HG03442 (cell line): ENCODE data around the gene ETDC.
"Not testable (repeated sequence)": the region's sequence is repeated elsewhere in the genome, so short reads cannot be mapped to it uniquely, and the experiment has no call there.

Experiments used
- ATAC-seq: cut with Tn5 transposase; IDR thresholded peaks from one replicate; pipeline ENCODE4 v1.9.1; 2021; ENCODE audit warnings: mild to moderate bottlenecking, moderate library complexity; ENCODE audit not compliant: unreplicated experiment

ETDC gene

DNA sequence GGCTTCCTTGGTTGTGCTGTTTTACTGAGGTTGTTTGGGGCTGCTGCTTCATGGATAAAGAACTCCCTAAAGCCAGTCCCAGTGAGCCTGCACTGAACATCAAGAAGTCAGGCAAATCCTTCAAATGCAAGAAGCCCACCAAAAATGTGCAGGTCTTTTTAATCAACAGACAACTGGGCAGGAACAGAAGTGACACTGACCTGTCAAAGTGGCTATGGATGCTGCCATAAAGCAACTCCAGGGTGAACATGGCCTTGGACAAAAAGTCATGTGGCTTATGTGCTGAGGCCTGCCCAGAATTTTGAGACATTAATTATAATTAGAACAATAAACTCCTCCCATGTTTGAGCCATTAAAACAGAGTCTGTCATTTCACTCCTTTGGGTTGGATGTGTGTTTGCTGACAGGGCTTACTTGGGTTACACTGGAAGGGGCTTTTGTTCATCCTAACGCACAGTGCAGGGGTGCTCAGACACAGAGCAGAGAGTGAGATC lies at the start of gene ETDC:
Gene ETDC, plus strand, starts transcription at position 51 of the 494 bp plus-strand sequence. Its CDS starts 0 bp downstream, at position 51.
- no peak for ATAC-seq

DNA sequence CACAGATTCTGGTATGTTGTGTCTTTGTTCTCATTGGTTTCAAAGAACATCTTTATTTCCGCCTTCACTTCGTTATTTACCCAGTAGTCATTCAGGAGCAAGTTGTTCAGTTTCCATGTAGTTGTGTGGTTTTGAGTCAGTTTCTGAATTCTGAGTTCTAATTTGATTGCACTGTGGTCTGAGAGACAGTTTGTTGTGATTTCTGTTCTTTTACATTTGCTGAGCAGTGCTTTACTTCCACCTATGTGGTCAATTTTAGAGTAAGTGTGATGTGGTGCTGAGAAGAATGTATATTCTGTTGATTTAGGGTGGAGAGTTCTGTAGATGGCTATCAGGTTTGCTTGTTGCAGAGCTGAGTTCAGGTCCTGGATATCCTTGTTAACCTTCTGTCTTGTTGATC lies 48.3 kb upstream of the ETDC start:
- ATAC-seq = not testable (repeated sequence)

DNA sequence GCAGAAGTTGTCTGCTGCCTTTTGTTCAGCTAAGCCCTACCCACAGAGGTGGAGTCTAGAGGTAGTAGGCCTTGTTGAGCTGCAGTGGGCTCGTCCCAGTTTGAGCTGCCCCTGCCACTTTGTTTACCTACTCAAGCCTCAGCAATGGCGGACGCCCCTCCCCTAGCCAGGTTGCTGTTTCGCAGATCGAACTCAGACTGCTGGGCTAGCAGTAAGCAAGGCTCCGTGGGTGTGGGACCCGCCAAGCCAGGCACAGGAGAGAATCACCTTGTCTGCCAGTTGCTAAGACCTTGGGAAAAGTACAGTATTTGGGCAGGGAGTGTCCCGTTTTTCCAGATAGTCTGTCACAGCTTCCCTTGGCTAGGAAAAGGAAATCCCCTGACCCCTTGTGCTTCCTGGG lies 45.9 kb upstream of the ETDC start:
- ATAC-seq = not testable (repeated sequence)

DNA sequence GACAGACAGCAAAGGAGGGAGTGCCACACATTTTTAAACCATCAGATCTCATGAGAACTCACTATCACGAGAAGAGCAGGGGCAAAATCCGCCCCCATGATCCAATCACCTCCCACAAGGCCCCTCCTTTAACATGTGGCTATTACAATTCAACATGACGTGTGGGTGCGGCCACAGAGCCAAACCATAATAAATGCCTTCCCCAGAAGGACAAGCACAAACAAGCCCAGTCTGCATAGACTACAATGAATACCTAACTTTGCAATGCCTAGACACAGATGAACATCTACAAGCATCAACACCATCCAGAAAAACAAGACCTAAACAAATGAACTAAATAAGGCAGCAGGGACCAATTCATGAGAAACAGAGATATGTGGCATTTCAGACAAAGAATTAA lies 45.1 kb upstream of the ETDC start:
- ATAC-seq = no peak

DNA sequence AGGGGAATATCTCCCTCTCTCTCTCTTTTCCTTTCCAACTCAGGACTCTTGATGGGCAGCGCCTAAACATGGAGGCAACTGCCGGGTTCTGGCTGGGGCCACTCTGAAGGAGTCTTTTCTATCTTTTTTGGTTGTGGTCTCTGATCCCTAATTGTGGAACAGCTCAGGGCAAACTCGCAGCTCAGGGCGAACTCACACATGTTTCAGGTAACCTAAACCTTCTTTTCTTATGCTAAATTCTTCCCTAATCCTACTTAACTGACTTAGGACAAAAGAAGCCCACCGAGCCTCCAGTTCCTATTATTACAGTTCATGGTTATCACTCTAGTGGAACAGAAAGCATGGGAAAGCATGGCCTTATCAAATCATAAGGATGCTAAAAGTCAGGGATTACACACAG lies 36.1 kb upstream of the ETDC start:
- ATAC-seq = no peak

DNA sequence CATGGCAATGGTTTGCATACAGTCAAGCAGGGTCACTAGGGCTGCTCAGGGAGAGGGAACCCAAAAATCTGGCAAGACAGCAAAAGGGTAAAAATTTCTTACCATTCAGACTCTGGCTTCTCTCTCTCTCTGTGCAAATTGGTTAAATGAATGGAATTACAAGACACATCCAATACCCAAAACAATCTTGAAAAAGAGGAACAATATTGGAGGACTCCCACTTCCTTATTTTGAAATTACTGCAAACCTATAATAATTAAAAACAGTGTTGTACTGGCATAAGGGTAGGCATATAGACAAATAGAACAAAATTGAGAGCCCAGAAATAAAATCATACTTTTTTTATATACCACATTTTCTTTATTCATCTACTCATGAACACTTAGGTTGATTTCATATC lies 33.3 kb upstream of the ETDC start:
- ATAC-seq = no peak

DNA sequence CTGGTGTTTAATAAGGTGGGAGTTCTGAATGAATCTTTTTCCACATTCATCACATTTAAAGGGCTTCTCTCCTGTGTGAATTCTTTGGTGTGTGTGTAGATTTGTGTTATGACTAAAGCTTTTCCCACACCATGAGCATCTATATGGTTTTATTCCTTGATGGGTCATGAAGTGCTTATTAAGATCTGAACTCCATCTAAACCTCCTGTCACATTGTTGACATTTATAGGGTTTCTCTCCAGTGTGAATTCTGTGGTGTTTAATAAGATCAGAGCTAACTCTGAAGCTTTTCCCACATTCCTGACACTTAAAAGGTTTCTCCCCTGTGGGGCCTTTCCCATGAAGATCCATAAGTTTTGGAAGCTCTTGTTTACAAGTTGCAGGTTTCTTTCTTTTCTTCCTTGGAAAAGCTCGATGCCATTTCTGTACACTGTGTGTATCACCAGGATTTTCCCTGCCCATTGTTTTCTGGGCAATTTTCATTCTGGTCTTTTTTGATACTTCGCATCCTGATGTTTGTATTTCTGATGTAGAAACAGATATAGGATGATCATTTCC lies 21.9 kb upstream of the ETDC start:
- ATAC-seq = no peak

DNA sequence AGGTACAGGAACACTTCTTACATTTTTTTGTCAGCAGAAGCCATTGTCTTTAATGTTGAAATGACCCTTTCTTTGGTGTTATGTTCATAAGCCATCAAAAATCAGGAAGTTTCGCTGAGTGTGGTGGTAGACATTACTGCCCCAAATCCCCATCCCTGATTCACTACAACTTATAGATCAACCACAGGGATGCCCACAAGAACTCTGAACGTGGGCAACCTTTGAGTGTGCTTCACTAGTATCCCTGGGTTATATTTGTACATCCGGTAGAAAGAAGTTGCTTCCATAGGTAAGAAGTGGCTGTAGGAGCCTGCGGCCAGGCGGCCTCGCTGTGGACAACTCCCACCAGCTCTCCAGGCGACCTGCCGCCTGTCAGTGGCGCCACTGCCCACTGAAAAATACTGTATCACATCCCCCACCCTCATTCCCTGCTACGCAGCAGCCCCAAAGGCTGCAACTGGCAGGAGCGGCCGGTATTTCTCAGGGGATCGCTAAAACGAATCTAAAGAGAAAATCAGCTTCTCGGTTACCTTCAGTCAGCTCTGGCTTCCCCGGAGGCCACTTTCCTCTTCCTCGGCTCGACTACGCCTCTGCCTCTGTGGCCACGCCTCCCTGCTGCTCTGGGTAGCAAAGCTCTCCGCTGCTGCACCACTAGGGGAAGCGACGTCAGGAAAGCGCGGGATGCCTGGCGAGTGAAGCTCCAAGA lies 13.9 kb upstream of the ETDC start:
- peak; percentile 98 for ATAC-seq

DNA sequence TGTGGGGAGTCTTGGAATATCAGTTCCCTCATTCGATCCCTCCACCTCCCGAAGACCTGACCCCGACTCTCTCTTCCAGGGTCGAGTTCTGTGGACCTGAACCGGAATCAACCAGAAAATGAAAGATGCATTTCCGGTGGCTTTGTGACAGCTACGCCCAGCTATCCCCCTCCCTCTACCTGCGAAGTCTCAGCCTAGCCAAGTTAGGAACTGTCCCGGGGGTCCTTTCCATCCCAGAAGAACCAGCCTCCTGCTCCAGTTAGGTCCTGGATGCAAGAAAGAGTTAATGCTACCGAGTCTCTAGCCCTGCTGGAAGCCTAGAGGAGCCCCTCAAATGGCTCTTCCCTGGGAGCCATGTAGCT lies 13.4 kb upstream of the ETDC start:
- peak; percentile 48 for ATAC-seq

DNA sequence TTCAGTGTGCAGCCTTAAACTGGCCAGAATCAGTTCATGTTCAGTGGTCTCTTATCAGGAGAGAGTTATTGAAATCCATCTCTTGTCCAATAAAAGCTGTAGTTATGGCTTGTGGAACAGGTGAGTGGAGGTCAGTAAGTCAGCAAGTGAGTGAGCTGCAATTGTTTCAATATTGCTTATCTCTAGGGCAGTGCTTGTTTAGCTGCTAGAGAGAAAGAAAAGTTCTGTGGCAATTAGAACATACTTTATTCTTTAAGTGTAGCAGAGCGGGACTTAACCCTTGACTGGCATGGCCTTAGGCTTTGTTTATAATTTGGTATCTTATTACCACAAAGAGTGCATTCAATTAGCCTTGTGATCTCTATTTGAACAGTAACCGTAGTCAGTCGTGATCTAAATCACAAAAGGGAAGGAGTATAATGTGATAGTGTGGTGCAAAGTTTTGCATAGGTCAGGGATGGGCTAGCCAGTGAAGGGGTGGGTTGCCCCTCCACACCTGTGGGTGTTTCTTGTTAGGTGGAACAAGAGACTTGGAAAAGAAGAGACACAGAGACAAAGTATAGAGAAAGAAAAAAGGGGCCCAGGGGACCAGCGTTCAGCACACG lies 6.9 kb upstream of the ETDC start:
- no peak for ATAC-seq

DNA sequence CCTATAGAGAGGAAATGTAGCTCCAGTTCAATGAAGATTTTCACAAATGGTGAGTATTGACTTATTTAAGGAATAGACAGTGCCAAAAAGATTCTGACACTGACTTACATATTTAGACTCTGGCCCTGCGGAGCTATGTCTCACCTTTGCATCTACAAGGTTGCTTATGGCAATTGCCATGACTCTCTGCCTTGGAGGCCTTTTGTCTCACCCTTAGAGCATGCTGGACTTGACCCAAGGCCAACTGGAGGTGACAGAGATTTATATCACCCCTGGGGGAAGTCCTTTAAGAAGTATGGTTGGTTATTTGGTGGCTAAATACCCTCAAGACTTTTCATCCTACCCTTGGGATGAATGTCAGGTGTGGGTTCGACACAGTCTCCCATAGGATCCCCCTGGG lies 4.5 kb upstream of the ETDC start:
- no peak for ATAC-seq

DNA sequence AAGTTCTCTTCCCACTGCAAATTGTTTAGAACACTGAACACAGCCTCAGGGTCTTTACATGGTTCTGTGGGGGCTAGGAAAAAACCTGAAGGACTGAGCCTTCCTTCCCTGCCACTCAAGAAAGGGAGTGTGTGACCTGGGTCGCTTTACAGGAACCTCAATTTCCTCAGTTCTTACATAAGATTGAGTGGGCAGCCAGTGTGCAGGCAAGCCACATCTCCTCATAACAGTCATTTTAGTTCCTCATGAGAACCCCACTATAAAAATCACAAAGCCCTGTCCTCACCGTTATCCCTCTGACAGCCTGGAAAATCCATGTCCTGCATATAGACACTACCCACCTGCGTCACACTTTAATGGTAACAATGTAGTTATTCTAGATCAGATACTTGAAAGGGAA lies 2.1 kb upstream of the ETDC start:
- no peak for ATAC-seq

DNA sequence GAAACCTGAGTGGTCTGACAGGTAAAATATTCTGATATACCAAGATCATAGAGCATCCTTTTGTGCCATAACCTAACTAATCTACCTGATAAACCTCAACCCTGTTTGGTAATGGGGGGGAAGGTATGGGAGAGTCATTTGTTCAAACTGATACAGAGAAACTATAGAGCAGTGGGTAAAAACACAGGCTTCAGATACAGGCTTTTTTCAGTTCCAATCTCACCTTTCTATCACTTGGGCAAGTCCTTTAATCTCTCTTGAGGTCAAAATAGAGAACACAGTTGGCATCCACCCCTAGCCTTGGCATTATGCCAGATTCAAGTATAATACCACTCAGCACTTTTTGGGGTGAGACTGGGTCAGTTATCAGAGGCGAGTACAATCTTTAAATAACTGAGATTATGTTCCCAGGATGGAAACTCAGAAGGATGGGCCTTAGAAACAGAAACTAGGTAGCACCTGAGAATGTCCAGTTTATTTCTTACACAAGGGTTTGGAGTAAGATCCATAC lies 880 bp upstream of the ETDC start:
- no peak for ATAC-seq

DNA sequence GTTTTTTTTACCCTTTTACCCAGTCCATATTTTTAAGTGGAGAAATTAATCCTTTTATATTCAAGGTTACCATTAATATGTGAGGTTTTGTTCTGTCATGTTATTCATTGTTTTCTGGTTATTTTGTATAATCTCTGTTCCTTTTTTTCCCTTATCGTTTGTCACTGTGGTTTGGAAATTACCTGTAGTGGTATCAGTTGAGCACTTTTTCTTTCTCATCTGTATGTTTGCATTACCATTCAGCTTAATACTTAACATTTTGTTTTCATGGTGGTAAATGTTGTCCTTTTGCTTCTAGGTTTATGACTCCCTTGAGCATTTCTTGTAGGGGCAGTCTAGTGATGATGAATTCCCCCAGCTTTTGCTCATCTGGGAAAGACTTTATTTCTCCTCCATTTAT lies 6.6 kb downstream of the ETDC start:
- ATAC-seq = no peak

DNA sequence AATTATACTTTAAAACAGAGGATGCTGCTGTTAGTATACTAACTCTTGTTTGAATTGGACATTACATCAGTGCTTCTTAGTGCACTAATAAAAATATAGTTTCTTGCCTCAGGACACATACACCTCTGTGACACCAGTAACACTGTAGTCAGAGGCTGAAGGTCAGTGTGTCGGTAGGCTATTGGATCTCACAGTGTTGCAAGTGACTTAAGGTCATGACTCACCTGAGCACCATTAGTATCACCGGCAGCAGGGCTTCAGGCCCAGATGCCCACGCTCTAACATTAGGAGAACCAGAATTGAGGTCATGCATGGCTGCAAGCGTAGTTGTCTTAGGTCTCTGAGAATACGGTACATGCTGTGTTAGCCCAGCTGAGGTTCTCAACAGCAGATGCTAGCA lies 15.2 kb downstream of the ETDC start:
- ATAC-seq = no peak

DNA sequence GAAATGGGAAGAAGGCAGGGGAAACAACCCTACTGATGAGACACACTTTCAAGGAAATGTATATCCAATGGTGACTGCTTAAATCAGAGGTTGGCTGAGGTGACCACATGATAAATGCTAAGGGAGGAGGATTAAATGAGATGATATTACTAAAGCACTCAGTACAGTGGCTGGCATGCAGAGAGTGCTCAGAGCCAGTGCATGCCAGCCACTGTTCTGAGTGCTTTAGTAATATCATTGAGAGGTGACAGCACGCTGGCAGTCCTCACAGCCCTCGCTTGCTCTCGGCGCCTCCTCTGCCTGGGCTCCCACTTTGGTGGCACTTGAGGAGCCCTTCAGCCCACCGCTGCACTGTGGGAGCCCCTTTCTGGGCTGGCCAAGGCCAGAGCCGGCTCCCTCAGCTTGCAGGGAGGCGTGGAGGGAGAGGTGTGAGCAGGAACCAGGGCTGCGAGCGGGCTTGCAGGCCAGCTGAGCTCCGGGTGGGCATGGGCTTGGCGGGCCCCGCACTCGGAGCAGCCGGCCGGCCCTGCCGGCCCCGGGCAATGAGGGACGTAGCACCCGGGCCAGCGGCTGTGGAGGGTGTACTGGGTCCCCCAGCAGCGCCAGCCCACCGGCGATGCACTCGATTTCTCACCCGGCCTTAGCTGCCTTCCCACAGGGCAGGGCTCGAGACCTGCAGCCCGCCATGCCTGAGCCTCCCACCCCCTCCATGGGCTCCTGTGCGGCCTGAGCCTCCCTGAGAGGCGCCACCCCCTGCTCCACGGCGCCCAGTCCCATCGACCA lies 15.9 kb downstream of the ETDC start:
- ATAC-seq = not testable (repeated sequence)

DNA sequence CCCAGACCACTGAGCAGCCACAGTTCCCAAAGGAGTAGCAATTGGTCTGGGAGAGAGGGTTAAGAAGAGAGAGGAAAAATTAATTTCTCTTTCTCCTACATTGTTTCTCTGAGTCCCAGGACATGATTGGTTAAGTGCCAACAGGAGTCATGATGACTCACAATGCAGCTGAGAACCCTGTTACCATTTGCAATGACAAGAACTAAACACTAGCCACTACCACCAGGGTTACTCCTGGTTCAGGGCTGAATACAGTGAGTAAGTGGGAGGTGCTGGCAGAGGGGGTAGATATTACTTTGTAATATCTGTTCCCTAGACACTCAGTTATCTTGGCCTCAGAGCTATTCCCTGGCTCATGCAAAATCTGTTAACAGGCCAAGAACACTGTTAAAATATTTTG lies 18.0 kb downstream of the ETDC start:
- ATAC-seq = no peak

DNA sequence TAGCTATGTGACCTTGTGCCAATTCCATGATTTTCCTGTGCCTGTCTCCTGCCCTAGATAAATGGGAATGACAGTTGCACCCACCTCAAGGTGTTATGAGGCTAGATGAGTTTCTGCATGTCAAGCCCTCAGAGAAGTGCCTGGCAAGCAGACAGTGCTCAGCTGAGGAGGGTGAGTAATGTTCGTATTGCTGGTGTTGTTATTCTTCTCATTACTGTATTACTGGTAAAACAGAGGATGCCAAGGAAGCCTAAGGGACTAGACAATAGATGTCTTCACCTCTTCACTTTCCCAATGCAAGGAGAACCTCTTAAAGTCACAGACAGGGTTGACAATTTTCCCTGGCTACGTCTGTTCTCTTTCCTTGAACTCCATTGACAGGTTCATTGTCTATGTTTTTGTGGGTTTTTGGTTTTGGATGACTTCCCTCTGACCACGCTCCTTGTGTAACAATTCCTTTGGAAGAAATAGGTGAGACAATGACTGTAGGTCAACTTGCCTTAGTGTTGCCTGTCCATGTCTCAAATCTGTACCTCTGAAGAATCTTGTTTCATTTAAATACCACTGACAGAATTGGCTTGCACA lies 19.2 kb downstream of the ETDC start:
- no peak for ATAC-seq

DNA sequence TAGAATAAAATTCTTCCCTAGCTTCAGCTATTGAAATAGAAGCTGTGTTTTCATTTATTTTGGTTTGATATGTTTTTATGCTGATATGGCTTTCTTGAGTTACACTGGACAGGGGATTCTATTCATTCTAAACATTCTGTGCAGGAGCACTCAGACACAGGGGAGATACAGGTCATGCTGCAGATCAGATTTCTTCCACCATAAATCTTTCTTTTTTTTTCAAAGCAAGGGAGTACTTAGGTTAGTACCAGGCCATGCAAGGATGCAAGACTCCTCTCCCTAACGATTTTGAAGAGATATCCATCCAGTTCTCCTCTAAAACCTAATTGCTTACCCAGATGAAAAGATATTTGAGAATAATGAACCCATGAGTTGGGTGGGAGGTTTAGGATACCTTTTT lies 21.4 kb downstream of the ETDC start:
- ATAC-seq = no peak

DNA sequence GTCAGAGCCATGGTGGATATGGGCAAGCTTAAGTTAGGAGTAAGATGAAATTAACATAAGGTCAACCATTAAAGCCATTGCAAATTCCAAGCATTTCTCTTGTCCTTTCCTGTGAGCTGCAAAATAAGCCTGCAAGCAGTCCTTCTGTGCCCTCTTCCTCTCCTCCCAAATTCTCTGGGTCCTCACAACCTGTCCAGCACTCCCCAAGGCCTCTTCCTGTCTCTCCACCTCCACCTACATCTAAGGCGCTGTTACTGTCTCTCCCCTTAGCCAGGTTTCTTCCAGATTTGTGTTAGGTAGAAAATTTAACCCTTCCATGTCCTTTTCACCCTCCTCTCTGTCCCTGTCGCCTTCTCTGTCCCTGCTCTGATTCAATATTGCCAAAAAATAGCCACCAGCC lies 22.2 kb downstream of the ETDC start:
- ATAC-seq = no peak

DNA sequence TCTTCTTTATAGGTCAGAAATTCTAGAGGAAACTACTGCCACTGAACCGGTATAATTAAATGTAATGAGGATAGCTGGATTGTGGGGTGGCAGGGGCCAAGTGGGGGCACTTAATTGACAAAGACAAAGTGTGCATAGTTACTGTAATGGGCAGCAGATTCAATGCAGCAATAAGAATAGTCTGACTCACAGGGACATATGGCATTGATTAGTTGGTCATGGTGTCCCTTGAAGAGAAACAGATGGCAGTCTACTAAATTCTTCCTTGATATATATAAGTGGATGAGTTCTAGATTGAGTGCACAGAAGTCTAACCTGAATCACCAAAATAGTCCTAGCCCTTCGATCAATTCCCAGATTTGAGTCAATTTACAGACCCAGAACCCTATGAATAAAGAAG lies 31.6 kb downstream of the ETDC start:
- ATAC-seq = no peak
